ENCODE data around the gene SLC22A23.

The SLC22A23 gene

DNA sequence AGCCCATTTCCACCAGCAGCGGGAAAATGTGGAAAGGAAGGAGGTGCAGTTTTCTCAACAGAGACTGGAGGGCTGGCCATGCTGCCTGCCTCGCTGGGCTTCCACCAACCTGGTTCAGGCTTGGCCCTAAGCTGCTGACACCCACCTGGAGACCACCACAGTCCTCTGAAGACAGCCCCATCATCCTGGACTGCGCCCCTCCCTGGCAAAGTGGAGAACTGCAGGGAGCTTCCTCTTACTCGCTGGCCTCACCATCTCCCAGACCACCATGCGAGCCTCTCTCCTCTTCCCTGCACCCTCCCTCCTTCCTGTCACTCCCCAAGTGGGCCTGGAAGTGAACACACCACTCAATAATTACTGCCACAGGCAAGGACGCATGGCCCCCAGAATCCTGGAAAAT, 126.7 kb downstream of the SLC22A23 start:
- ATAC-seq, result no peak

DNA sequence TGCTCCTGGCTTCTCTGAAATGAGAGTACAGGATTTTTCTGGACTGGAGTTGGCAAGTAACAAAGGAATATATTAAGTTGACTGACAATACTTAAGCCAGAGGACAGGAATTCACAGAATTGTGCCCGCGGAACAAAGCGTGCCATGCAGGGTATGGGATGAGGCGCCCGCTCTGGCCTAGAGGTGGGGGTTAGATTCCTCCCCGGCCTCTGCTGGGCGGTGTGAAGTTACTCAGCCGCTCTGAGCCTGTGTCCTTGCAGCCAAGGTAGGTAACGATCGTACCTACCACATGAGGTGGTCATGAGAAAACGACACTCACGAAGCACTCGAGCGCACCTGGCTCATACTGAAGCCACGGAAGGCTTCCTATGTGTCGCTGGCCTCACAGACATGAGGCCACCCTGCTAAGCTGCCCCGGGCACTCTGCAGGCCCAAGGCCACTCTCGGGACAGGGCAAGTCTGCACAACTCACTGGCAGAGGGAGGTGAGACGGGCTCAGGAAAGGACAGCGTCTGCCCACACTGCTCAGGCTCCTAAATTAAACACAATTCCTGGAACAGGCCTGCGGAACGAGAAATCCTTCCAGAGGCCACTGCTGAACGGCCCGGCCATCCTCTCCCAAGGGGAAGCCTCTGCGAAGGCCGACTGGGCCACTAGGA, 127.3 kb downstream of the SLC22A23 start:
- no peak for ATAC-seq

DNA sequence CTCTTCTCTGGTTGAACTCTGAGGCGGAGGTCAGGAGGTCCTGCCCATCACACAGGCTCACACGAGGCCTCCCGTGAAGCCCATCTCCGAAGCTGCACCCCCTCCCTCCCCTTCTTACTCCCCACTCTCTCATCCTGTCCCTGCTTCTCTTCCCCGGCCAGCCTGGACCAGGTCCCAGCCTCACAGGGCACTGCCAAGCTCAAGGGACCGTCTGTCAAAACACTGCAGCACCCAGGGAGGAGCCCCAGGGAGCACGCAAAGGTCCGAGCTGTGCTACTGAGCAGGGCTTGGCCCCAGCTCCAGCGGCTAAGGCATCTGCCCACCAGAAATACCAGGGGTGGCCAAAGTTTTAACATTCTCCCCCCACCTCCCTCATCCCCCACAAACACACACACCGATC, 128.1 kb downstream of the SLC22A23 start:
- ATAC-seq, result no peak

DNA sequence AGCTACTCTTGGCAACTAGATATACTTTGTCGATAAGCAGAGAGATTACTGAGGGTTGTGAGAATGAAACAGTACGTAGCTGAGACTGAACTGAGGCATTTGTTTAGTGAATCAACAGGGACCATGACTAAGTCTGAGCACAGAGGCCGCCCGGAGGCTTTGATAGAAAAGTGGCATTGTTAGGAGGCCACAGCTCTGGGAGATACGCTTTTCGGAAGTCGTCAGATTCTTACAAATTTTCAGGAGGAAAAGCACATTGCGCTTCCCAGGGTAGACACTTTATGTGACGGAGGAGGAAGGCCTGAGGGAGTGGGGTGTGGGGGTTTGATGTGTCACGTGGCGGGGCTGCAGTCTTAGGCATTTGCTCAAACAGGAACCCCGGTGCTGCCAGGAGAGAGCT, 128.7 kb downstream of the SLC22A23 start:
- no peak for ATAC-seq

DNA sequence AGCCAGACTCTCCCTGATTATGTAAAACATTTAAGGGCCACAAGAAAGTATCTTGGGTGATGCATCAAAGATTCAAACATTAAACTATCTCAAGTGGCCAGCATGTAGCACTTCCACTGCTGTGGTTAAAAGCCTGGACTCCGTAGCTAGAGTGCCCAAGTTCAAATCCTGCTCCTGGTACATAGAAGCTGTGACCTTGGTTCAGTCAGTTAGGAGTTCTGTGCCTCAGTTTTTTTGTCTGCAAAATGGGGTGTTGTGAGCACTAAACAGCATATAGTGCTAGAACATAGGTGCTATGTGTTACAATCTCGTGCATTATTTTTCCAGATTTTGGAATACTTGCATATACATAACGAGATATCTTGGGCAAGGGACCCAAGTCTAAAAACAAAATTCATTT, 129.4 kb downstream of the SLC22A23 start:
- ATAC-seq, result no peak

DNA sequence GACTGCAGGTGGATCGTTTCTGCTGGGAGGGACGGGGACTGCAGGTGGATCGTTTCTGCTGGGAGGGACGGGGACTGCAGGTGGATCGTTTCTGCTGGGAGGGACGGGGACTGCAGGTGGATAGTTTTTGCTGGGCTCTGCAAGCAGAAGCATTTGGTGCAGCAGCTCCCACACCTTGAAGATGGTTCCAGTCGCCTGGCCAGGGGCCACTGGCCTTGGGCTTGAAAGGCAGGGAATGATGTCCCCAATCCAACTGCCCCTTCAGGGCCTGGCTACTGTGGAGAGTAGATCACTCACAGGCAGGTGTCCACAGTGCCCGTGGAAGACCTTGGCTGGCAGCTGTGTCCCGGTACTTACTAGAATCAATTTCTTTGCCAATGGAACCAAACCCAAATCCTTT, 129.9 kb downstream of the SLC22A23 start:
- no peak for ATAC-seq

DNA sequence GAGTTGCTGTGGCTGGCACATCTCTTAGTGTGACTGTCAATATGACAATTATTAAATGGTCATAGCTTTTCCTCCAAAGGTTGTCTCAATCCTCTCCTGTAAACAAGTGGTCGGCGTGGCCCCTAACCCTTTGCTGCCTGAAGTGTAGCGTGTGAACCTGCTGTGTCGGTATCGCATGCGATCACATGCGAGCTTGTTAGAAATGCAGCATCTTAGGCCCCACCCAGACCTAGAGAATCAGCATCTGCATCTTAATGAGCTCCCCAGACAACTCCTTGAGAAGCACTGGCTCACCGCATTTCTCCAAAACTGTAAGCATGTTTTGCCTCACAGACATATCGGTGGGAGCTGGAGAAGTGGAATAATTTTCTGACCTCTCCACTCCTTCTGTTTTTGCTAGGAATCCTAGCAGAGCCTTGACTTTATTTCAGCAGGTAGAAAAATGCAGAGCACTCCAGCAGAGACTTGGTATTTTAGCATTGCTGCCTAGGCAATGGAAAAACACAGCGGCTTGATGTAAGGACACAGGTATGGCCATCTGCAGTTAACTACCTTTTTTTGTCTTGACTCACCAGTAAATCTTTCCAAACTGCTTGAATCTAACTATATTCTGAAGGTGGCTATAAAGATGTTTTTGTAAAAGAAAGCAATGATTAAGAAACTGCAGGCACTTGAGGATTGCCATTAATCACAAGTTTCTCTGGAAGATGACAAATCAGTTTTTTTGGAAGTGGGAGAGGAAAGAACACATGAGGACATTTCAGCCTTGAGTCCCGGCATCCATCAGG, 130.5 kb downstream of the SLC22A23 start:
- no peak for ATAC-seq

DNA sequence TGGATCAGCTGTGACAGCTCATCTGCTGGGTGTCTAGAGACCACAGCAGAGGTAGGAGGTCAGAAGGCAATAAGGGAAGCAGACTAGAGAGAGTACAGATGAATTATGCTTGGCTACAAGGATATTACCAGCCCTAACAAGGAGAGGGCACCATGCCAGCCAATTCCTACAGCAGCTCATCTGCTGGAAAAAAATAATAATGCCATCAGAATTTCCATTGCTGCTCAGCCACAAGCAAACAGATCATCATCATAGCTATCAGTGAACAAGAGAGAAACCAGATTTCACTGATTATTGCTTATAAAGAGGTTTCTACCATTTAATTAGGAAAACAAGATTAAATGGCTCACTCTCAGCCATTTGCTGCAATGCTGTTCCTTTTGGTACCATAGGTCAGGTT, 131.6 kb downstream of the SLC22A23 start:
- ATAC-seq, result no peak

DNA sequence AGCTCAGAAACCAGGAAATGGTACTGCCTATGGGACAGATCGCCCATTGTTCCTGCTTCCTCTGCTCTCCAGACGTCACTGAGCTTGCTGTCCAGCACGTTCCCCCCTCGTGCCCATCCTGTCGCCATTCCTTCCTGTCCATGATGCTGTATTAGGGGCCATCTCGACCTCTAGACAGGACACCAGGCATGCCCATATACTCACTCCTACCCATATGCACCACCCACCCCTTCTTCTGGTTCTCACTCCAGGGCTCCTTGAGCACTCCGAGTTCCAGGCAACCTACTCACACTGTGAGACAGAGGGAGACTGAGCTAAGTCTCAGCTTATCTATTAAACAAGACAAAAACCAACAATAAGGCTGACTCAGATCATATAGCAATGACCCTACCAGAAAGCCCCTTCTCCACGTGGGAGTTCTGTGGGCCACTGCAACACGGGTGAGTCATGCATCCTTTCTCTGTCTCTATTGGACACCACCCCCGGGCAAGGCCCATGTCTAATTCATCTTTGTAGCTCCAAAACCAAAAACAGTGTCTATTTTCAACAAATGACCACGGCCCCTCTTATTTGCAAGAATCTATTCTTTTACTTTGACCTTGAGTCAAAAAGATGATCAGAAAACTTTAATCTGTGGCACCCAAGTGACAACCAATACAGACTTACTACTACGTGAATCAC, 132.4 kb downstream of the SLC22A23 start:
- peak; percentile 75 to 78 for ATAC-seq

DNA sequence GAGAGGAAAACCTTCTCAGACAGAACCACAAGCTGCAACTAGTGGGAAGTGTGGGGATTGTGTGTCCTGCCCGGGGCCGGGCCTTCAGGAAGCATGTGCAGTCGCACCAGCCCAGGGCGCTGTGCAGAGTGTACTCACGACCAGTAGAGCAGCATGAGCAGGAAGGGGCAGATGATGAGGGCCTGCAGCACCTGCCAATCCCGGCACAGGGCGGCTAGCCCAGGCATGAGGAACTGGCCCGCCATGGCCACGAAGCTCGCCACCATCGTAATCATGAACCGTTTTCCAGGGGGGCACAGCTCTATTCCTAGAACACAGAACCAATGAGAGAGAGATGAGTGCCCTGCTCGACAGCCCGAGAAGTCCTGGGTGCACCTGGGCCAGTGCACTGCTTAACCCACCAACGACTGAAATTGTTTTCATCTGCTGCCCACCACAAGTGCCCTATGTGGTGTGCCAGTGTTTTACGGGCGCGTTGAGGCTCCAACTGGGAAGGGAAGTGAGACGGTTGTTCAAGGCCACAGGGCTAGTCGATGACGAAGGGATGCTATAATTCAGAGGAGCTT, 133.1 kb downstream of the SLC22A23 start:
- no peak for ATAC-seq

DNA sequence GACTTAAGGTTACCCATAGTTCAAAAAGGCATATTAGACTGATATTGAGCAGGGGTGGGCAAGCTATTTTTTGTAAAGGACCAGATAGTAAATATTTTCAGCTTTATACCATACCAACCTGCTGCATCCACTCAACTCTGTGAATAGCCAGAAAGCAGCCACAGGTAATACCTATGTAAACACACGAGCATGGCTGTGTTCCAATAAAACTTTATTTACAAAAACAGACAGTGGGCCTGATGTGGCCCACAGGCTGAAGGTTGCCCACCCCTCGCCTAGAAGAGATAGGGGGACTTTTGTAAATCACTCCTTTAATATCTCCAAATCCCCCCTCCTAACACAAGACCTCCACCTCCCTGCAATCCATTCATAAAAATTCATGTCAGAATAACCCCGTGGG, 133.7 kb downstream of the SLC22A23 start:
- no peak for ATAC-seq

DNA sequence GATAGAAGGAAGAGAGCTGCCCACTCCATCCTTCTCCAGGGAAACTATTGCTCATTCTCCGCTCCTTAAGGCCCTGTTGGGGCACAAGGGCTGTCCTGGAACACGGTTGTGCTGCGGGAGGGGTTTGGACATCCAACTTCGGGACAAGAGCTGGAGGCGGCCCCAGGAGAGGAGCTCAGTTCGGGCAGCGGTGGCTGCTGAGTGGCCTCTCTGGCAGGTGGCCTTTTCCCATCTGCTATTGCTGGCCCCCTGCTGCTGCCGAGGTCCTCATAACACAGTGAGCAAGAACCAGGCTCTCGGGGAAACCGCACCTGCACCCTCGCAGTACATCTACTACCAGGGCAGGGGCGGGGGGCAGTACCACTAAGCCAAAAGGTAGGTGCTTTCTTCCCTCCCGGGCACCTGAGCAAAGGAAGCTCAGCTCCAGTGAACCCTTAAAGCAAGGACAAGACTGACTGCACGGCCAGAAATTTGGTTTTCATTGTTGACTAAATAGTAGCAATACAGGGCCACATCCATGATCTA, 134.4 kb downstream of the SLC22A23 start:
- no peak for ATAC-seq

DNA sequence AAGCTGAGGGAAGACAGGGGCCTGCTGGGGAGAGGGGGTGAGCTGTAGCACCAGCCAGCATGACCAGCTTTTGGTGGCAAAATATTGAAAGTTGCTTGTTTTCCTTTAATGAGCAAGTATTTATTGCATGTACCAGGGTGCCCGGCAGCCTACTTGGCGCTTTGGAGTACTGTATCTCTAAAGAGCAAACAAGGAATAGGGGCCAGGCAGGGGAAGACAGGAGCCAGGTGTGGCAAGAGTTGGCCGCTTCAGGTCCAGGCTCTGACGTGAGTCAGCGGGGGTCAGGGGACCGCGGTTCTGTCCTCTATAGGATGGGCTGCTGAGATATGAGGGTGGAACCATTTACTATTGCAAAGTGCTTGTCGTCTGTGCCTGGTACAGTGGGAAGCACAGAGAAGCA, 135.0 kb downstream of the SLC22A23 start:
- no peak for ATAC-seq

DNA sequence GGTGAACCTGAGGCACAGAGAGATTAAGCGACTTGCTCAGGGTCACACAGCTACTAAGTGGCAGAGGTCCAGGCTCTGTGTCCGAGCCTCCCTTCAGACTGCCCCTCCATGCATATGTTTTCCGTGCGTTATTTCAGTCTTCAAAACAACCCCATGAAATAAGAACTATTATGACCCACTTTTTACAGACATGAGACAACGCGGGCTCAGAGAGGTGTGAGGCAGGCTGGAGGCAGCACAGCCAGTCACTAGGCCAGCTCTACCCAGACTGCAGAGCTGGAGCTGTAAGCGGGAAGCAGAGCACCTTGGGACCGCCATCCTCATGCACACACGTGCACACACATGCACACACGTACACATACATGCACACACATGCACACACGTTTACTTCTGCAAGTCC, 135.8 kb downstream of the SLC22A23 start:
- no peak for ATAC-seq

DNA sequence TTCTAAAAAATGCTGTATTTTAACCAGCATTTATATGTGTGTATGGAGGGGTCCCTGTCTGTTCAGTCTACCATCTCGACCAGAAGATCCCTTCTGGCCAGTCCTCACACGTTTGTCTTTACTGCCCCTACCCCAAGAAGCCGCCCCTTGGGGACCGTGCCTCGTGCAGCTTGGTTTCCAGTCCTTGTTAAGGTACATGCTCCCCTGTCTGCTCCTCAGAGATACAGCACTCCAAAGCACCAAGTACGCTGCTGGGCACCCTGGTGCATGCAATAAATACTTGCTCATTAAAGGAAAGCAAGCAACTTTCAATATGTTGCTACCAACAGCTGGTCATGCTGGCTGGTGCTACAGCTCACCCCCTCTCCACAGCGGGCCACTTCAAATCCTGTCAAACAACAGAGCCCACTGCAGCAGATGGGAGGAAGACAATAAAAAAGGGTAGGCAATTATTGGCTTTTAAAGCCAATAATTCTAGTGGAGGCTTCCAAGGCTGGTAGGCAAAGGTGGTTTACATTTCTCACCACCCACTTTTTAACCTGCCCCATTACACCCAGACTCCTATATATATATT, 136.5 kb downstream of the SLC22A23 start:
- no peak for ATAC-seq

DNA sequence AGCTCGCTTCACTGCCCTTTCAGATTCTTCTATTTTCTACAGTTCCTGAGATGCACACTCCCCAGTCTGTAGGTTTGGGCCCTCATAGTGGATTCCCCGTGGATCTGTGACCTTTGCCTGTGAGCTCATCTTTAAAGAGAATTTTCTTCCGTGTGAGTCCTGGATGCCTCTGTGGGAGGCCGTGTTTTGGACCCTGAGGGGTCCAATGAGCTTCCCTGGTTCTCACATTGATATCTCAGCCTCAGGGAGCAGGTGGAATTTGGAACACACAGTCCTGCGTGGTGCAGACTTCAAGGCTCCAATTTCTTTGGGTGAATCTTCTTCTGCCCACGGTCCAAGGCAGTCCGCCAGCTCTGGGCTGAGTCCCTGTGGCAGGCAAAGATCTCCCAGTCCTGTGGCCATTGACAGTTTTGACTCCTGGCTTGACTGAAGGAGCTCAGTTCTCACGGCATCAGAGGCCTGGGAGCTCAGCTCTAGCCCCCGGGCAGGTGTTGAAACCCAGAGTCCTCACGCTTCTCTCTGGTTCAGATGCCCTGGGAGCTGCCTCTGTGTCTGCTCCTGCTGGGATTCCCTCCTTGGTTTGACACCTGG, 137.1 kb downstream of the SLC22A23 start:
- ATAC-seq, result no peak

DNA sequence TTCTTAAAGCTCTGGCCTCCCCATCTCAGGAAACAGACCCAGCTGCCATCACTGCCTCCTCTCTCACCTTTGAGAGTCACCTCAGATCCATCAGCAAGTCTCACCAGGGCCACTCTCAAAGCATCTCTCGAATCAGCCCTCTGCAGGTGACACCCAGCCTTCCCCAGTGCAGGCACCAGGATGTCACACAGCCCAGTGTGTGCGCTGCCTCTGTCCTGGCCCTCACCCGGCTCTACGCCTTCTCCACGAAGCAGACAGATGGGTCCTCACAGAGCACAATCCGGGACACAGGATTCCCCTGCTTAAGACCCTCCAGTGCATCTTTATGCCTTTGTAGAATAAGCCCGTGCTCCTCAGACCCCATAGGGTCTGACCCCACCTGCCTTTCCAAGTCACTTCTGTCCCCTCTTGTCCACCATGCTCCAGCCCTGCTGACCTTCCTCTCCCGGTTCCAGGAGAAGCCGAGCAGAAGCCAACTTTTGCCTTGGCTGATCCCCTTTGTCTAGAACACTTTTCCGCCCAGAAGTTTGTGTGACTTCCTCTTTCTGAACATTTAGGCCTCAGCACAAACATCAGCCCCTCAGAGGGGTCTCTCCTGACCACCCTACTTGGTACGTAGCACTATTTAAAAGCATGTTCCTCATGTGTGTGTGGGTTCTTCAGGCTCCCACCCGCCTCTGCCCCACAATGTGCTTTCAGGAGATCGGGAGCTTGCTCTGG, 137.9 kb downstream of the SLC22A23 start:
- no peak for ATAC-seq

DNA sequence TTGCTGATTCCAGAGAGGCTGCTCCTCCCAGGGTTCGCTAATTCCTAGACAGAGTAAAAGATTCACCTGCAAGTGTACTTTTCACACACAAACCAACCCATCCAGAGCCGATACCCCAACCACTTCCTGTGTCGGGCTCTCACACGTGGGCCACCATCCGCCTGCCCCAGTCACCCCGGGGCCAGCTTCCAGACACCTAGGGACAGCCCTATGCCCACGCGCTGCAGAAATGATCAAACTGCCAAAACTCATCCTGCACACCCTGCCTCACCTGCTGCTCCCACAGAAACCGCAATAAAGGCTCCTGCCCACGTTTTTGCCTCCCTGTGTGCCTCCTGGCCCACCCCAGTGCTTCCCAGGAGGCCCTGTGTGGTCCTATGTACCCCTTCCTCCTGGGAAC, 138.6 kb downstream of the SLC22A23 start:
- ATAC-seq, result peak; percentile 61 to 73

DNA sequence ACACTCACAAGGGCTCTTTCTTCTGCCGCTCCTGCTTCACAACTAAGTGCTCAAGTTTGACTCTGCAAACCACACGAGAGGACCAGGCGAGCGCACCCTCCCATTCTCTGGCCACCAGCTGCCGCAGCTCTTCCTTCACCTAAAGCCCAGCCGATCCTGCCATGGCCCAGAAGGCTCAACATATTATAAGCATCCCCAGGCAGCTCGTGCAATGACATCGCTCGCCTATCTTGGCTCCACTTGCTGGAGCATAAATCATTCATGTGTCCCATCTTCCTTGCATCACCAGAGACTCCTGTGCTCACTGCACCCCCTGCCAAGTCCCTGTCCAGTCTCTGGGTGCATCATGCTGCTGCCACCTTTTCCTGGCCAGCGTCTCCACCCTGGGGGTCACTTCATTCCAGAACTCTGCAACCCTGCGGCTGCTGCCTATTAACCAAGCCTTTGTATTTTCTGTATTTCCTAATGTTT, 139.1 kb downstream of the SLC22A23 start:
- no peak for ATAC-seq

DNA sequence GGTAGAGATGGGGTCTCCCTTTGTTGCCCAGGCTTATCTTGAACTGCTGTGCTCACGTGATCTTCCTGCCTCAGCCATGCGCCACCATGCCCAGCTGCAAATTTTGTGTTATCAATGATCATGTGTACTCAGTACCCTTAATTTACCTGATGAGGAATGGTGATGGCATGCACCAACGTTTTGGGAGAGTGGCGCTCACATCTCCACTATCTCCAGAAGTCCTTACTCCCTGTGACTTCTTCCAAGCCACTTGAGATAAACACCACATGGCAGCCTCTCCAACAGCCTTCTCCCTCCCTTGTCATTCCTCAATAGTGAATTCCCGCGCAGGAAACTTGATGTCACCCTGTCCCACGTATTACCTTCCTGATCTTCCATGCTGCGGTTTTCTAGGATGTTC, 140.0 kb downstream of the SLC22A23 start:
- ATAC-seq, result no peak

DNA sequence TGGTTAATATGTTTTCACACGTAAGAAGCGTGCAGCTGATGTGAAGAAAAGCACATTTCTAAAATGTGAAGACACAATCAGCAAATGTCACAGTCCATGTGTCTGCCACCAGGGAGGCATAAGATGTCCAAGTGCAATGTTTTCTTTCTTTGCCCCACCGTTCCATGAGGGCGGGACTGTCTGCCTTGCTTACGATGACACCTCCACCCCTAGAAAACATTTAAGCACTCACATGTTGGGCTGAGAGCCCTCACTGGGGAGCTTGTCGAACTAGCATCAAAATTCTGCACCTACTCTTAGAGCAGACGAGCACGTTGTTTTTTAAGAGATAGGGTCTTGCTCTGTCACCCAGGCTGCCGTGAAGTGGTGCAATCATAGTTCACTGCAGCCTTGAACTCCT, 140.5 kb downstream of the SLC22A23 start:
- no peak for ATAC-seq

DNA sequence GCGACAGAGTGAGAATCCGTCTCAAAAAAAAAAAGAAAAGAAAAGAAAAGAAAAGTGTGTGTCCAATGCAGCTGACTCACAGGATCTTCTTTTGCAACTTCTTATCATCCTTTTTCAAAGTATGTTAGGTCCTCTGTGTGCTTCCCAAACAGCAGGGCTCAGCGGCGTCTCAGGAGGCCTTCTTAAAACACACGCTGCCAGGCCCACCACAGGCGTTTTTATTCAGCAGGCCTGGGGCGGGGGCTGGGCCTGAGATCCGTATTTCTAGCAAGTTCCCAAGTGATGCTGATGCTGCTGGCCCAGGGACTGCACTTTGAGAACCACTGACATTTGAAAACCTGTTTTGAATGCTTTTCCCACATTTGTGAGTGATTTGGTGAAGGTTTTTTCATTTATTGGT, 141.0 kb downstream of the SLC22A23 start:
- ATAC-seq, result no peak

Measured in activated CD4-positive, CD25-positive, alpha-beta regulatory T cell treated with anti-CD3 and anti-CD28 coated beads, Interleukin-2, amount 50 U/mL, for 24 hours (primary cell).